OCI-LY7 (cell line): ENCODE data around the gene CAMP. TPM values are rescaled to one million over a fixed set of nuclear protein-coding genes. Genes with fewer than 3 reads are reported as not detected.
"Not testable (repeated sequence)": the region's sequence is repeated elsewhere in the genome, so short reads cannot be mapped to it uniquely, and the experiment has no call there.

ENCODE experiments used
- BruUV-seq: library from RNA; stranded (reverse); fragments of 400-500 nt; replicated peaks from 2 replicates; lab custom pipeline; 2021; lab: Mats Ljungman, UMichigan
- CTCF ChIA-PET: fragments of 300-600 bp; sonication (Branson Sonifier 250); formaldehyde crosslinking; loops from one replicate; lab custom pipeline; 2022; ENCODE audit warnings: antibody characterized with exemption; ENCODE audit not compliant: unreplicated experiment; lab: Charles Lee
- POLR2A ChIA-PET: fragments of 300-600 bp; sonication (Branson Sonifier 250); formaldehyde crosslinking; loops from one replicate; lab custom pipeline; 2022; ENCODE audit warnings: antibody characterized with exemption; lab: Charles Lee
- DNase-seq: peaks from one replicate; pipeline ENCODE4 v3.0.0-alpha.2; 2015; ENCODE audit warnings: low spot score
- H2AFZ ChIP-seq: fragments of 200-600 bp; sonication (generic), shearing (Covaris generic); 2 replicates; pipeline ENCODE4 v1.6.1; 2014; ENCODE audit warnings: mild to moderate bottlenecking, antibody characterized with exemption, low read length, moderate library complexity
- H3K27ac ChIP-seq: fragments of 200-600 bp; sonication (generic); 2 replicates; pipeline ENCODE4 v1.5.1; 2014; ENCODE audit warnings: mixed run types, low read depth, mild to moderate bottlenecking, moderate library complexity, low read length, inconsistent platforms; ENCODE audit not compliant: poor library complexity, severe bottlenecking
- H3K36me3 ChIP-seq: fragments of 200-600 bp; sonication (generic); 2 replicates; pipeline ENCODE4 v1.6.1; 2014; ENCODE audit warnings: mild to moderate bottlenecking, antibody characterized with exemption, low read length, moderate library complexity, mixed read lengths; ENCODE audit not compliant: insufficient read depth
- H3K4me1 ChIP-seq: fragments of 200-600 bp; sonication (generic); 2 replicates; pipeline ENCODE4 v1.5.1; 2014; ENCODE audit warnings: mild to moderate bottlenecking, low read length; ENCODE audit not compliant: insufficient read depth, poor library complexity, severe bottlenecking
- H3K4me2 ChIP-seq: fragments of 200-600 bp; sonication (generic); 2 replicates; pipeline ENCODE4 v1.6.1; 2014; ENCODE audit warnings: mild to moderate bottlenecking, low read length
- H3K4me3 ChIP-seq: fragments of 200-600 bp; sonication (generic); 2 replicates; pipeline ENCODE4 v1.5.1; 2014; ENCODE audit warnings: mild to moderate bottlenecking, low read depth, low read length; ENCODE audit not compliant: poor library complexity, severe bottlenecking
- H3K79me2 ChIP-seq: fragments of 200-600 bp; sonication (generic); 2 replicates; pipeline ENCODE4 v1.6.1; 2016; ENCODE audit warnings: low read depth, mild to moderate bottlenecking, low read length, moderate library complexity, mixed read lengths; ENCODE audit not compliant: insufficient read depth
- H3K9me2 ChIP-seq: fragments of 200-600 bp; sonication (generic); 2 replicates; pipeline ENCODE4 v1.6.1; 2016; ENCODE audit warnings: mild to moderate bottlenecking, low read length, mixed read lengths; ENCODE audit not compliant: insufficient read depth
- H3K9me3 ChIP-seq: fragments of 200-600 bp; sonication (generic); 2 replicates; pipeline ENCODE4 v1.6.1; 2014; ENCODE audit warnings: mild to moderate bottlenecking, mixed run types, low read length, mixed read lengths
- H4K20me1 ChIP-seq: fragments of 200-600 bp; sonication (generic); 2 replicates; pipeline ENCODE4 v1.6.1; 2014; ENCODE audit warnings: mild to moderate bottlenecking, antibody characterized with exemption, low read length, moderate library complexity, mixed read lengths; ENCODE audit not compliant: insufficient read depth
- EZH2phosphoT487 ChIP-seq: fragments of 200-600 bp; sonication (generic); IDR thresholded peaks from 2 replicates; pipeline ENCODE4 v1.6.1; 2018; ENCODE audit warnings: low read depth, borderline replicate concordance, mild to moderate bottlenecking, mixed run types, antibody characterized with exemption, low read length, moderate library complexity, mixed read lengths
- intact Hi-C: fragments of 100-400 bp; cut with micrococcal nuclease; formaldehyde crosslinking; loops from one replicate; pipeline ENCODE4 v1.10.0; 2022; ENCODE audit not compliant: unreplicated experiment
- total RNA-seq, 2 experiments: library from RNA; depleted of rRNA in 1 of 2; stranded (reverse); fragments of >200 nt in 1 of 2; shearing (Covaris generic) in 1 of 2; gene quantifications; 2 replicates each; pipeline ENCODE4 v1.2.3, GENCODE V29; 2014 to 2022
- TF ChIP-seq, protein P1 (sequence below): fragments of 200-600 bp; sonication (generic); conservative IDR thresholded peaks from 2 replicates; pipeline ENCODE4 v1.5.1; 2014; ENCODE audit warnings: mild to moderate bottlenecking, antibody characterized with exemption, low read length, moderate library complexity, mixed read lengths

Gene CAMP
- total RNA-seq, 2 experiments from 2014 or later: 18.2 to 56.8 TPM

DNA sequence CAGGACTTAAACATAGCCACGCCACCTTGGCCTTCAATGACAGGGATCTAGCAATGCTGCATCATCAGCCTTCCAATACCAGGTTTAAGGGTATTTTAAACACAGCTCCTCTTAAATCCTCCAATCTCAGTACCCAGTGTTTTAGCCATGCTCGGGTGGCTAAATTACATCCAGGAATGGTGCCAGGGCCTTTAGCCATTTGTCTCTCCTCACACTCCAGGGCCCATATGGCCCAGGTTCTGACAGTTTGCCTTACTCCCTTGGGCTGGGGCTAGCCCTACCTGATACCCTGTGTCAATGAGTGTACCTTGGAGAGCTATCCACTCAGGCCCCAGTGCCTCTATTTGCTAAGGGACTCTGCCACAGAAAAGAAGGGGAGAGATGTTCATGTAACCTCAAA is 47.0 kb downstream of the CAMP start:
- CTCF ChIA-PET: no interaction called here

DNA sequence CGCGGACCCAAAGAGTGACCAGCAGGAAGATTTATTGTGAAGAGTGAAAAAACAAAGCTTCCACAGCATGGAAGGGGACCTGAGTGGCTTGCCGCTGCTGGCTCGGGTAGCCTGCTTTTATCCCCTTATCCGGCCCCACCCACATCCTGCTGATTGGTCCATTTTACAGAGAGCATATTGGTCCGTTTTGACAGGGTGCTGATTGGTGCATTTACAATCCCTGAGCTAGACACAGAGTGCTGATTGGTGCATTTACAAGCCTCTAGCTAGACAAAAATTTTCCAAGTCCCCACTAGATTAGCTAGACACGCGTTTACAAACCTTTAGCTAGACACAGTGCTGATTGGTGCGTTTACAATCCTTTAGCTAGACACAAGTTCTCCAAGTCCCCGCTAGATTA is 47.9 kb downstream of the CAMP start:
- H3K4me1 ChIP-seq, DNase-seq, H3K4me2 ChIP-seq, H3K79me2 ChIP-seq, BruUV-seq, H4K20me1 ChIP-seq, H3K9me2 ChIP-seq, H3K9me3 ChIP-seq, H3K27ac ChIP-seq, H3K4me3 ChIP-seq, H2AFZ ChIP-seq: not testable (repeated sequence)
- ChIA-PET POLR2A (interaction anchor here (0.6 kb wide), 1 partner anchor 41 kb away, joined by 3 read pairs; no protein-coding TSS in a partner anchor), CTCF (interaction anchor here (1.8 kb wide), 1 partner anchor 165 kb away, joined by 8 read pairs; no protein-coding TSS in a partner anchor)
- intact Hi-C loops: loop anchor here (5.0 kb wide), 1 partner anchor 276 kb away; no protein-coding TSS in a partner anchor
- H3K36me3 ChIP-seq: peaks cover 57% of the 10 kb centered on the region

More for the DNA sequence above, 47.0 kb downstream of the CAMP start:
- no TSS peak for BruUV-seq
- no peaks in the 10 kb centered on the region for H3K79me2 ChIP-seq
- no peaks in the 10 kb centered on the region for H3K9me3 ChIP-seq
- H3K9me2 ChIP-seq: no peaks in the 10 kb centered on the region
- no peak for DNase-seq
- peaks cover 66% of the 10 kb centered on the region for H3K36me3 ChIP-seq
- H3K4me3 ChIP-seq: no peak overlapping the region
- no peak for TF ChIP-seq EZH2phosphoT487
- TF ChIP-seq, protein P1, sequence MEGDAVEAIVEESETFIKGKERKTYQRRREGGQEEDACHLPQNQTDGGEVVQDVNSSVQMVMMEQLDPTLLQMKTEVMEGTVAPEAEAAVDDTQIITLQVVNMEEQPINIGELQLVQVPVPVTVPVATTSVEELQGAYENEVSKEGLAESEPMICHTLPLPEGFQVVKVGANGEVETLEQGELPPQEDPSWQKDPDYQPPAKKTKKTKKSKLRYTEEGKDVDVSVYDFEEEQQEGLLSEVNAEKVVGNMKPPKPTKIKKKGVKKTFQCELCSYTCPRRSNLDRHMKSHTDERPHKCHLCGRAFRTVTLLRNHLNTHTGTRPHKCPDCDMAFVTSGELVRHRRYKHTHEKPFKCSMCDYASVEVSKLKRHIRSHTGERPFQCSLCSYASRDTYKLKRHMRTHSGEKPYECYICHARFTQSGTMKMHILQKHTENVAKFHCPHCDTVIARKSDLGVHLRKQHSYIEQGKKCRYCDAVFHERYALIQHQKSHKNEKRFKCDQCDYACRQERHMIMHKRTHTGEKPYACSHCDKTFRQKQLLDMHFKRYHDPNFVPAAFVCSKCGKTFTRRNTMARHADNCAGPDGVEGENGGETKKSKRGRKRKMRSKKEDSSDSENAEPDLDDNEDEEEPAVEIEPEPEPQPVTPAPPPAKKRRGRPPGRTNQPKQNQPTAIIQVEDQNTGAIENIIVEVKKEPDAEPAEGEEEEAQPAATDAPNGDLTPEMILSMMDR: no peak
- intact Hi-C loops: loop anchor here (5.0 kb wide), 1 partner anchor 277 kb away; no protein-coding TSS in a partner anchor
- H2AFZ ChIP-seq: no peak overlapping the region
- no peak overlapping the region for H3K27ac ChIP-seq
- no peaks in the 10 kb centered on the region for H3K4me1 ChIP-seq
- POLR2A ChIA-PET: no interaction called here
- no peak overlapping the region for H3K4me2 ChIP-seq
- H4K20me1 ChIP-seq: no peaks in the 10 kb centered on the region

DNA sequence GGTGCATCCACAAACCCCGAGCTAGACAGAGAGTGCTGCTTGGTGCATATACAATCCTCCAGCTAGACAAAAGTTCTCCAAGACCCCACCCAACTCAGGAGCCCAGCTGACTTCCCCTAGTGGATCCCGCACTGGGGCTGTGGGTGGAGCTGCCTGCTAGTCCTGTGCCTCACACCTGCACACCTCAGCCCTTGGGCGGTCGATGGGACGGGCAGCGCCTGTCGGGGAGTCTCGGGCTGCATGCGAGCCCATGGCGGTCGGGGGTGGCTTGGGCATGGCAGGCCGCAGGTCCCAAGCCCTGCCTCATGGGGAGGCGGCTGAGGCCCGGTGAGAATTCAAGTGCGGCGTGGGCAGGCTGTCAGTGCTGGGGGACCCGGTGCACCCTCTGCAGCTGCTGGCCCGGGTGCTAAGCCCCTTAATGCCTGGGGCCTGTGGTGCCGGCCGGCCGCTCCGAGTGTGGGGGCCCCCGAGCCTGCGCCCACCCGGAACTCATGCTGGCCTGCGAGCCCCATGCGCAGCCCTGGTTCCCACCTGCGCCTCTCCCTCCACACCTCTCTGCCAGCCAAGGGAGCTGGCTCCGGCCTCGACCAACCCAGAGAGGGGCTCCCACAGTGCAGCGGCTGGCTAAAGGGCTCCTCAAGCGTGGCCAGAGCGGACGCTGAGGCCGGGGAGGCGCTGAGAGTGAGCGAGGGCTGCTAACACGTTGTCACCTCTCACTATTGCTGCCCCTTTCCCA is 48.6 kb downstream of the CAMP start:
- Histone ChIP-seq H2AFZ (no peak overlapping the region), H3K36me3 (peaks cover 50% of the 10 kb centered on the region), H3K4me2 (no peak overlapping the region), H3K9me3 (no peaks in the 10 kb centered on the region), H3K79me2 (no peaks in the 10 kb centered on the region), H3K9me2 (no peaks in the 10 kb centered on the region), H3K4me1 (no peaks in the 10 kb centered on the region), H3K4me3 (no peak overlapping the region), H3K27ac (no peak overlapping the region), H4K20me1 (no peaks in the 10 kb centered on the region)
- TF ChIP-seq, protein P1: no peak
- TF ChIP-seq EZH2phosphoT487: no peak
- no TSS peak for BruUV-seq
- intact Hi-C loops: loop anchor here (2.0 to 5.0 kb wide), 2 partner anchors 39 to 275 kb away; no protein-coding TSS in a partner anchor
- CTCF ChIA-PET: interaction anchor here (1.8 kb wide), 1 partner anchor 164 kb away, joined by 8 read pairs; no protein-coding TSS in a partner anchor
- no peak for DNase-seq
- POLR2A ChIA-PET: interaction anchor here (0.6 kb wide), 1 partner anchor 40 kb away, joined by 3 read pairs; no protein-coding TSS in a partner anchor
